GM12892 (cell line): ENCODE measurements around the gene KRTAP10-1.

Source experiments
- POLR2A ChIP-seq: IDR thresholded peaks from 2 replicates; pipeline ENCODE4 v1.6.1; 2011; ENCODE audit warnings: low read depth, low read length, control low read depth
- POLR2AphosphoS5 ChIP-seq: IDR thresholded peaks from 2 replicates; pipeline ENCODE4 v1.6.1; 2011; ENCODE audit warnings: low read depth, low read length, control low read depth
- TAF1 ChIP-seq: IDR thresholded peaks from 2 replicates; pipeline ENCODE4 v1.6.1; 2011; ENCODE audit warnings: low read depth, mild to moderate bottlenecking, control low read depth, low read length, borderline replicate concordance

- TF ChIP-seq POLR2A (no peak), TAF1 (no peak), POLR2AphosphoS5 (no peak)
Observed at GRCh38 chr21:44510508-44511218, 29.3 kb downstream of the KRTAP10-1 start.
